GM18517 (cell line): Measurements from ENCODE around the gene NAA80.

Experiments
- ATAC-seq: cut with Tn5 transposase; IDR thresholded peaks from one replicate; pipeline ENCODE4 v1.9.1; 2021; ENCODE audit warnings: mild to moderate bottlenecking, moderate library complexity; ENCODE audit not compliant: unreplicated experiment

Gene NAA80, protein sequence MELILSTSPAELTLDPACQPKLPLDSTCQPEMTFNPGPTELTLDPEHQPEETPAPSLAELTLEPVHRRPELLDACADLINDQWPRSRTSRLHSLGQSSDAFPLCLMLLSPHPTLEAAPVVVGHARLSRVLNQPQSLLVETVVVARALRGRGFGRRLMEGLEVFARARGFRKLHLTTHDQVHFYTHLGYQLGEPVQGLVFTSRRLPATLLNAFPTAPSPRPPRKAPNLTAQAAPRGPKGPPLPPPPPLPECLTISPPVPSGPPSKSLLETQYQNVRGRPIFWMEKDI

GRCh38 chr3:50298836-50299637 is at the start of gene NAA80, which contains the start of gene HYAL3:
NAA80 (minus strand) TSS chr3:50299405; CDS start chr3:50297463, 1,942 bp downstream.
HYAL3 (minus strand) TSS chr3:50299405; CDS start chr3:50295602, 3,803 bp downstream.
- peak; percentile 79 for ATAC-seq

GRCh38 chr3:50347187-50347813 is 48.1 kb upstream of the NAA80 start:
- no peak for ATAC-seq

DNA sequence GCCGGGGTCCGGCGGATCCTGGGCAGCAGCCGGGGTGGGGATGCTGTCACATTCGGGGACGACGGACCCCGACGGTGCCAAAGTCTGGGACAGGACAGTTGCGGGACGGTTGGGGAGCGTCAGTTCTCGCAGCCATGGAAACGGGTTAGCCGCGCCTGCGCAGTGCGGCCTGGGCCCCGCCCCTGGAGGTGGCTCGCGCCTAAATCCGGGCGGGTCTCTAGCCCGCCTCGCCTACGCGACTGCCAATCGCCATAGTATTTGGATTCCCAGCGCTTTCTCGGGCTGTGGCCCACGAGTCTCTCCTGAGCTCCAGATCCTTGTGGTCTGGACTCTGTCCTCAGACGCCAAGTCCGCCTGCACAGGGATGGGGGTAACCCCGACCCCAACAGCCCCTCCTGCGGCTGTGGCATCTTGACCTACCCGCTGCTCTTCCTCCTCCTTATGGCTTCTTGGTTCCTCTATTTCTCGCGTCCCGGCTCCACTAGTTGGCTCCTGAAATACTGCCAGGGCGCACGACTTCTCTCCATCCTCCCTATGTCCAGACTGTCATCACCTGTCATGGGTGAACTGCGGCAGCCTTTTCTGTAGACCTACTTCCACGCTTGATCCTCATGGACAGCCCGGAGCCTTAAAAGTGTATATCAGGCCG is 46.5 kb upstream of the NAA80 start, which contains the start of gene ZMYND10:
ZMYND10 (minus strand) TSS at position 147 of the 649 bp plus-strand sequence. CDS start 153 bp downstream, outside the sequence.
- ATAC-seq: no peak

DNA sequence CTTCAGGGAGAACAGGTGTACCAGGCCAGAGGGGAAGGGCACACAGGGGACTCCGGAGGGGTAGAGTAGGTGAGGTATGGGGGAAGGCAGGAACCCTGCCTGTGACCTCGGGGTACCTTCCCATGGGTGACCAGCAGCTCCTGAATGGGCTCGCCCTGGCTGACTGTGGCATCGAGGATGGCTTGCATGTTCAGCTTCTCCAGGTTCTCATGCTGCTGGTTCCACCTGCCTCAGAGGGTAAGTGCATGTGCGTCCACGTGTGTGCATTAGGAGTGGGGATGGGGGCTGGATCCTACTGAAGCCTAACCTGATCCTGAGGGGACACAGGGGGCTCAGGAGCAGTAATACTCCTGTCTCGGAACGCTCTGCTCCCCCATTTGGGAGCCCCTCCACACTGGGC is 45.8 kb upstream of the NAA80 start:
- no peak for ATAC-seq

DNA sequence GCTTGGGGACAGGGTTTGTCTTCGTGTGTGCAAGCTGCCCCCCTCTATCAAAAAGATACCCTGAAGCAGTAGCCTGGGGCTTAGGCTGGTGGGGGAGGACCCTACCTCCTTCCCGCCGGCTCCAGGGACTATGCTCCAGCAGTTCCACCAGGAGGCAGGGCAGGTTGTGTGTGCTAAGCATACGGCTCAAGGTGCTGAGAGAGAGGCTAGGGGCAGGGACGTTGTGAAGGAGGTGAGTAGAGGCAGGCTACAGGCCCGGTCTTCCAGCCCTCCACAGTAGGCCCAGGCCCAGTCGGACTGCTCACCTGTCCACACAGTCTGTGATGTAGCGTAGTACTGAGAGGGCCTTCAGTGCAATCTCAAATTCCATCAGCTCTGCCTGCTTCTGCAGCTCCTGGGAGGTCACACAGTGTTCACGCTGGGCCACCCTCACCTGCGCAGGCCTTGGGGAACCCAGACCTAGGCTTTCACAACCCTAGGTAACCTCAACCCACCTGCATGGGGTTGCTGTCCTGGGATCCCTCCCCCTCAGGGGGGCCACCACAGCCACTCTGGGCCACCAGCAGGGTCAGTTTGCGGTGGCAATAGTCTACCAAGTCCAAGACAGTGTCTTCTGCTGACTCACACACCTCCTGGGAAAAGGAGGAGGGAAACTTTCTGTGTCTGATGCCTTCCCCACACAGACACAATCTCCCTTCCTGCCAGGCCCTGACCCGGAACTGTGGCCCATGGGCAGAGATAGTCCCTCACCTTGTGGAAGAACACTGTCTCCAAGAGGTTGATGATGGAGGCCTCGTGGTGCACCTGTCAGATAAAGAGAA is 43.8 kb upstream of the NAA80 start:
- no peak for ATAC-seq

DNA sequence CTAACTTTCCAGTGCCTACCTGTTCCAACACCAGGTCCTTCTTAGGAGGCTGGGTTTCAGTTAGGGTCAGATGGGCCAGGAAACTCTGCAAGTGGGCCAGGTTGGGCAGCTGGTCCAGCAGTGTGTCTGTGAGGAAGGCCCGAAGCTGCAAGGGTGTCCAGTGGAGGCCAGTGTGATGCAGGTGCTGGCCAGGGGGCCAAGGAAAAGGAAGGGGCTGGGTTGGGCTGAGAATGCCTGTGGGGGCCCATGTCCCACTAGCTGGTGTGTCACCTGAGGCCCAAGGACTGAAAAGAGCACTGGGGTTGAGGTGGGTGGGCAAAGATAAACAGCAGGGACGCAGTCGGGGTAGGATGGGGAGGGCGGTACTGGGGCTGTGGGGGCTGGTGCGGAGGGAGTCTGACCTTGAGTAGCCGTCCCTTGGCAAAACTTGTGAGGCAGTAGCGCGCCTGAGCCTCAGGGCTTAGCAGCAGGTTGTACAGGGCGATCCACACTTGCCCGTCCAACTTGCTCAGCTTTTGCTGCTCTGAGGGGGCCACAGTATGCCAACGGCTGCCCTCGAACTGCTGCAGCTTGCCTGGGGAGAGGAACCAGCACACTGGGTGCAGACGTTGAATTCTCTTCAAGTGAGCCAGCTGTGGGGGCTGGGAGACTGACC is 42.9 kb upstream of the NAA80 start:
- no peak for ATAC-seq

DNA sequence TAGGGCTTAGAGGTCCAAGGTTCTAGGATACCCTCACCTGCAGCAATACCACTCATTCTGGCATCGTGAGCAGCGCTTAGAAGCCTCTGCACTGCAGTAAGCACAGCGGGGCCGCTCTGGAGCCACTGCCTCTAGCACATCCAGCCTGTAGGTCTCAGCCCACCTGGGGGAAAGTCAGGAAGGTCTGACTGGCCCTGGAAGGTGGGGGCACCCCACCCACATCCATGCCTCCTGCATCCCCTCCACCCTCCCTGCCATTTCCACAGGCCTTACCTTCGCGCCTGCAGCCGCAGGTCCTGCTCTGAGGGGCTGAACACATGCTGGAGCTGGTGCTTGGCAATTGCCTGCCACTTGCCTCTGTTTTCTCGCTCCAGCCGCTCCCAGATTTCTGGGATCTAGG is 42.3 kb upstream of the NAA80 start:
- ATAC-seq: no peak

DNA sequence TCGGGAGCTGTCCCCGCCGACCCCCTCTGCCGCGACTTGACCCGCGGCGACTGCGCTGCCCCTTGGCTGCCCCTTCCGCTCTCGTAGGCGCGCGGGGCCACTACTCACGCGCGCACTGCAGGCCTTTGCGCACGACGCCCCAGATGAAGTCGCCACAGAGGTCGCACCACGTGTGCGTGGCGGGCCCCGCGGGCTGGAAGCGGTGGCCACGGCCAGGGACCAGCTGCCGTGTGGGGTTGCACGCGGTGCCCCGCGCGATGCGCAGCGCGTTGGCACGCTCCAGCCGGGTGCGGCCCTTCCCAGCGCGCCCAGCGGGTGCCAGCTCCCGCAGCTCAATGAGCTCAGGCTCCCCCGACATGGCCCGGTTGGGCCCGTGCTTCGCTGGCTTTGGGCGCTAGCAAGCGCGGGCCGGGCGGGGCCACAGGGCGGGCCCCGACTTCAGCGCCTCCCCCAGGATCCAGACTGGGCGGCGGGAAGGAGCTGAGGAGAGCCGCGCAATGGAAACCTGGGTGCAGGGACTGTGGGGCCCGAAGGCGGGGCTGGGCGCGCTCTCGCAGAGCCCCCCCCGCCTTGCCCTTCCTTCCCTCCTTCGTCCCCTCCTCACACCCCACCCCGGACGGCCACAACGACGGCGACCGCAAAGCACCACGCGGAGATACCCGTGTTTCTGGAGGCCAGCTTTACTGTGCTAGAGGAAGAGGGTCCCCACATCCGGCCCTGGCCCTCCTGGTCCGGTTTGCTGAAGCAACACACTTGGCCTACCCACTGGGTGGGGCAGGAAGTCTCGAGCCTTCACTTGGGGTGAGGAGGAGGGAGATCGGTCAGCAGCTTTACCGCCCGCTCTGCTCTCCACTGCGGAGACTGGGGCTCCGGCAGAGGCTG is 41.5 kb upstream of the NAA80 start, which contains the start of gene RASSF1:
RASSF1 (minus strand) TSS at position 389 of the 882 bp plus-strand sequence; CDS start at position 358, 31 bp downstream.
- ATAC-seq: no peak

DNA sequence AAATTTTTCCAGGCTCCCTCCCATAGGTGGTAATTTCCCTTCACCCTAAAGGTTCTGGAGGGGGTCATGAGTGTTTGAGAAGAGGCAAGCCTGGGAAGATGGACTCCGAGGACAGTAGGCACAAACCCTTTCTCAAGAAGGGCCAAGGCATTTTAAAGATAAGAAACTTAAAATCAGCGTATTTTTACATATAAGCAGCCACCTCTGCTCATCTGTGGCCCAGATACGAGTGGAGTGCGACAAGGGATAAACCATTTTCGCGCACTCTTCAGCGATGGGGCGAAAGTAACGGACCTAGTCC is 40.9 kb upstream of the NAA80 start:
- no peak for ATAC-seq

- no peak for ATAC-seq
Observed at GRCh38 chr3:50339485-50340146, 40.4 kb upstream of the NAA80 start.

GRCh38 chr3:50338965-50339364 is 39.8 kb upstream of the NAA80 start:
- ATAC-seq: no peak

DNA sequence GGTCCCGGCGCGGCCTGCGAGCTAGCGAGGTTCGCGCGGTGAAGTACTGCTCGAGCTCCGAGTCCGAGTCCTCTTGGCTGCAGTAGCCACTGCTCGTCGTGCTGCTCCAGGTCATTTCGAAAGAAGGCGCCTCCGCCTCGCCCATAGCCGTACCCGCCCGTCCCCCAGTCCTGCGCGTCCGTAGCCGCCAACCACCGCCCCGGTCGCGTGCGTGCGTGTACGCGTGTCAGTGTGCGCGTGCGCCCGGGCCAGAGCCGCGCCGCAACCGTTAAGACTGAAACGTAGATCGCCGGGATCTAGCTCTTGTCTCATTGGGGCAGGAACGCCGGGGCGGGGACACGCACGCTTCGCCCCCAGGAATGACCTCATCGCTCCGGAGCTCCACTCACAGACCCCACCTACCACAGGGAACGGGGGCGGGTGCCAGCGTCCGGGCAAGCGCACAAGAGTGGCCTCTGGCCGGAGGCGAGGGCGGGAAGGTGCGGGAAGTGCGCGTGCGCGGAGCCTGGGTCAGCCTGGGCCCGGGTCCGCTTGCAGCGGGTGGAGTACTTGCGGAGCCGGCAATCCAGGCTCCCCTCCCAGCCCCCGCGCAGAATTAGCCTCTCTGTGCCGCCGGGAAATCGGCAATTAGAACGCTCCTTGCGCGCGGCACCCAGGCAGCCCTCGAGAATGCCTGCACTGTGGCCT is 38.1 kb upstream of the NAA80 start:
- ATAC-seq: peak; percentile 82

DNA sequence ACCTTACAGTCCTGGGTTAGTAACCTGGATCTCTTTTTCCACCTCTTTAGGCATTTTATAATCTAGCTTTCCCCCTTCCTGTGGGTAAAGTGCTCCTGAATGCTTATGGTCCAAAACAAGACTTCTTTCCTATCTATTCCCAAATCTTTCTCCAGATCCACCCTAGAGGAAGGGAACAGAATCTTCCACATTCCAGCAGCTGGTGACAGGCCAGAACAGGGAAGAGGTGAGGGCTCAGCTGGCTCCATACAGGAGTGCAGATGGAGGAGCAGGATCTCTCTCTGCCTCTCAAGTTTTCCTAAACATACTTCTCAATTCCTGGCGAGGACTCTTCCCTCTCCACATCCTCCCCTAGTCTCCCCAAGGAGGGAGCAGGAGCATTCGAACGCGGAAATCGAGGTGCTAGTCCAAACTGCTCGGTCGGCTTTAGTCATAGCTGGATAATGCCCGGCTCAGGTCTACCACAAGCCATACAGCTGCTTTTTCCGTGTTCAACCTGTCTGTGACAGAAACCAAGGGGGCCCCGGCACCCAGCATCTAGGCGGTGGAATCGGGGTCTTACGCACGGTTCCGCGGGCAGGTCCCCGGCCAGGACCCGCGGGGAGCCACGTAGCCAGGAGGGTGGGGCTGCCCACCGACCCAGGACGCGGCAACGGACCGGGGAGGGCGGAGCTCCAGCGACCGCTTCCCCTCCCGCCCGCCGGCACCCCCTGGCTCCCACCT is 37.4 kb upstream of the NAA80 start:
- peak; percentile 2 for ATAC-seq

- no peak for ATAC-seq
Observed at GRCh38 chr3:50334339-50335075, 35.3 kb upstream of the NAA80 start.

DNA sequence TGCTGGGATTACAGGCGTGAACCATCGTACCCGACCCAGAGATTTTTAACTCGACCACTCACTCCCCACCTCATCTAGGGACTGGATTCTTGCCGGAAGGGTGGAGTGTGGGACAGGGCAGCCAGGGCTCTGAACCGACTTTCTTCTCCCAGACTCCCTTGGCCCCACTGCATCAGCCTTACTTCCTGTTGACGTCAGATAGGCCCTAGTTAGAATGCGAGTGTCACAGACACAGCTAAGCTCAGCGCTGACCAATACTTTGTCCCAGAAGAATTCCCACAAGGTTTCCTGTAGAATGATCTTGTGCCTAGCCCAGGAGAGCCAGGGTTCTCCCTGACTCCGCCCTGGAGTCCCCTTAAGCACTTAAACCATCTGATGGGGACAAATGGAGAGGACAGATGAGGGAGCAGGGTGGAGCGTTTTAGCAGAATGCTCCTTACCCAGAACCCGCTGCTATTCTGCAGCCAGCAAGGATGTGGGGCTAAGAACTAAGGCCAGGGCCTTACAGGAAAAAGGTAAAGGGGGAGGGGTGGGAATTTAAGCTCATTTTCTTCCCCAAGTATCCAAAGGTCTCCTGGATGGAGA is 34.6 kb upstream of the NAA80 start:
- no peak for ATAC-seq

DNA sequence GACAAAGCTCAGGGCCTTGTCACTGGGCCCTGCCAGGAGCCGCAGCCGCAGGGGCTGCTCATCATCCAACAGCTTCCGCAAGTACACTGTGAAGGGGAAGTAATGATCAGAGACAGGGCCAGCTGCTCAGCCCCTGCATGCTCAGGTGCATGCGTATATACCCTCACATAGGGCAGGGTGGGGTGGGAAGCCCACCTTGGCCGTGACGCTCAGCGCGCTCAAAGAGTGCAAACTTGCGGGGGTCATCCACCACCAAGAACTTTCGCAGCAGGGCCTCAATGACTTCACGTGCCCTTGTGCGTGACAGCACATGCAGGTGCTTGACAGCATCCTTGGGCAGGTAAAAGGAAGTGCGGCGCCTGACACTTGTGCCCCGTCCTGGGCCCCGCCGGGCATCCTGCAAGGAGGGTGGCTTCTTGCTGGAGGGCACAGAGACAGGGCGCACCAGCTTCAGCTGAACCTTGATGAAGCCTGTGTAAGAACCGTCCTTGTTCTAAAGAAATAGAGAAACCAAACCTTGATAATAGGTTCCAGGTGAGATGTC is 32.2 kb upstream of the NAA80 start:
- ATAC-seq: no peak
